Upper lobe of left lung (tissue), 4 donors: Measurements from ENCODE around the gene NALCN.

ENCODE experiments used
- POLR2A ChIP-seq, 4 donors: fragments of 450-650 bp; IDR thresholded peaks; one replicate each; pipeline ENCODE4 v1.5.1; 2016 to 2017; ENCODE audit warnings: antibody characterized with exemption in 4 of 4, mild to moderate bottlenecking in 2 of 4
- TF ChIP-seq, protein P1 (sequence below), 6 experiments: fragments of 450-650 bp in 4 of 6; fragments of 200-600 bp in 2 of 6; sonication (generic) in 2 of 6; IDR thresholded peaks; one replicate each; pipeline ENCODE4 v1.5.1; 2016 to 2019; ENCODE audit warnings: antibody characterized with exemption in 6 of 6

- TF ChIP-seq, protein P1, sequence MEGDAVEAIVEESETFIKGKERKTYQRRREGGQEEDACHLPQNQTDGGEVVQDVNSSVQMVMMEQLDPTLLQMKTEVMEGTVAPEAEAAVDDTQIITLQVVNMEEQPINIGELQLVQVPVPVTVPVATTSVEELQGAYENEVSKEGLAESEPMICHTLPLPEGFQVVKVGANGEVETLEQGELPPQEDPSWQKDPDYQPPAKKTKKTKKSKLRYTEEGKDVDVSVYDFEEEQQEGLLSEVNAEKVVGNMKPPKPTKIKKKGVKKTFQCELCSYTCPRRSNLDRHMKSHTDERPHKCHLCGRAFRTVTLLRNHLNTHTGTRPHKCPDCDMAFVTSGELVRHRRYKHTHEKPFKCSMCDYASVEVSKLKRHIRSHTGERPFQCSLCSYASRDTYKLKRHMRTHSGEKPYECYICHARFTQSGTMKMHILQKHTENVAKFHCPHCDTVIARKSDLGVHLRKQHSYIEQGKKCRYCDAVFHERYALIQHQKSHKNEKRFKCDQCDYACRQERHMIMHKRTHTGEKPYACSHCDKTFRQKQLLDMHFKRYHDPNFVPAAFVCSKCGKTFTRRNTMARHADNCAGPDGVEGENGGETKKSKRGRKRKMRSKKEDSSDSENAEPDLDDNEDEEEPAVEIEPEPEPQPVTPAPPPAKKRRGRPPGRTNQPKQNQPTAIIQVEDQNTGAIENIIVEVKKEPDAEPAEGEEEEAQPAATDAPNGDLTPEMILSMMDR (IDR thresholded peaks at IDR 0.05): no peak
- TF ChIP-seq POLR2A (IDR thresholded peaks at IDR 0.05): no peak
These were observed 381.1 kb downstream of the NALCN start for GRCh38 chr13:101035119-101035620.
